ENCODE data around the gene PPP1R3D.

Gene PPP1R3D

DNA sequence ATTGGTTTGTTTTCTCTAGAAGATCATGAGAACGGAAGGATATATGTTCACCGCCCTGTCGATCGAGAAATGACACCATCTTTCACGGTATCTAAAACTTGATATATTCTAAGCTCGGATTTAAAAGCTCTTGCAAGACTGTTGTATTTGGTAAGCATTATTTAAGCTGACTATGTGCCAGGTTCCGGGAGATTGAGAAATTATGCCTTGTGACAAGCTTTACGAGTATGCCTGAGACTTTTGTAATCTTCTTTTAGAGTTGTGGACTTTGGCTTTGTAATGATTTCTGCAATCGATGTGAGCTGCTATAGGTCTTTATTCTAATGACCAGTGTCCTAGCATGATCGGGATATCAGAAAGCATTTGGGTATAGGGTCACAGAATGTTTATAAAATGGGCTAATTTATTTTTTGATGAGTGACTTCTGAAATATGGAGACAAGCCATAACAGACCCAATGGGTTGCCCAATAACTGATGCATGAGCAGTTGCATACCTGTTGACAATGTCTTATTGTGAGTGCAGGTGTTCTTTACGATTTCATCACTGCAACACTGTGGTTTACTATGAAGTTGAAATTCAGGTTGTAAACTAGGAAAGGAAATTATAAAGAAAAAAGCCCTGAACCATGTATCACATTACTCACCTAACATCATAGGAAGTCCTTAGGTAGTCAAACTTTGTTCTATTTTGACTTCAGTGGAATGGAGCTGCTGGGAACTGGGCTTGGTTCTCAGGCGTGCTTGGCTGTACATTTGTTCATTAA is 32.1 kb upstream of the PPP1R3D start:
- H3K79me2 ChIP-seq (ENCODE audit: insufficient read depth, low read length) = no peaks in the 10 kb centered on the region
- TF ChIP-seq, protein P1, sequence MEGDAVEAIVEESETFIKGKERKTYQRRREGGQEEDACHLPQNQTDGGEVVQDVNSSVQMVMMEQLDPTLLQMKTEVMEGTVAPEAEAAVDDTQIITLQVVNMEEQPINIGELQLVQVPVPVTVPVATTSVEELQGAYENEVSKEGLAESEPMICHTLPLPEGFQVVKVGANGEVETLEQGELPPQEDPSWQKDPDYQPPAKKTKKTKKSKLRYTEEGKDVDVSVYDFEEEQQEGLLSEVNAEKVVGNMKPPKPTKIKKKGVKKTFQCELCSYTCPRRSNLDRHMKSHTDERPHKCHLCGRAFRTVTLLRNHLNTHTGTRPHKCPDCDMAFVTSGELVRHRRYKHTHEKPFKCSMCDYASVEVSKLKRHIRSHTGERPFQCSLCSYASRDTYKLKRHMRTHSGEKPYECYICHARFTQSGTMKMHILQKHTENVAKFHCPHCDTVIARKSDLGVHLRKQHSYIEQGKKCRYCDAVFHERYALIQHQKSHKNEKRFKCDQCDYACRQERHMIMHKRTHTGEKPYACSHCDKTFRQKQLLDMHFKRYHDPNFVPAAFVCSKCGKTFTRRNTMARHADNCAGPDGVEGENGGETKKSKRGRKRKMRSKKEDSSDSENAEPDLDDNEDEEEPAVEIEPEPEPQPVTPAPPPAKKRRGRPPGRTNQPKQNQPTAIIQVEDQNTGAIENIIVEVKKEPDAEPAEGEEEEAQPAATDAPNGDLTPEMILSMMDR (IDR thresholded peaks at IDR 0.05; ENCODE audit: low read length) = no peak
- no peak for TF ChIP-seq EZH2 (IDR thresholded peaks at IDR 0.05; ENCODE audit: borderline replicate concordance, low read length)
- H4K20me1 ChIP-seq (ENCODE audit: insufficient read depth, low read length) = no peaks in the 10 kb centered on the region
- H3F3A ChIP-seq (ENCODE audit: insufficient read depth, low read length) = no peaks in the 10 kb centered on the region
- H3K9me2 ChIP-seq (ENCODE audit: low read depth, low read length) = no peaks in the 10 kb centered on the region
- no peak overlapping the region for H3K9ac ChIP-seq (ENCODE audit: low read length)
- H2AFZ ChIP-seq (ENCODE audit: low read length) = no peak overlapping the region
- H3K4me2 ChIP-seq (ENCODE audit: low read length) = no peak overlapping the region
- H3K9me3 ChIP-seq (ENCODE audit: low read length) = no peaks in the 10 kb centered on the region
- H3K4me1 ChIP-seq (ENCODE audit: insufficient read depth, low read length, severe bottlenecking) = no peaks in the 10 kb centered on the region
- no peak overlapping the region for H3K4me3 ChIP-seq (ENCODE audit: low read depth, low read length, poor library complexity, severe bottlenecking)
- H3K27me3 ChIP-seq (ENCODE audit: insufficient read depth, low read length) = no peaks in the 10 kb centered on the region
- H3K27ac ChIP-seq (ENCODE audit: low read depth, low read length, poor library complexity, severe bottlenecking) = no peak overlapping the region
- no peaks in the 10 kb centered on the region for H3K36me3 ChIP-seq (ENCODE audit: insufficient read depth, low read length)

- Histone ChIP-seq H3K4me3 (ENCODE audit: low read depth, low read length, poor library complexity, severe bottlenecking) (no peak overlapping the region), H2AFZ (ENCODE audit: low read length) (no peak overlapping the region), H3K27ac (ENCODE audit: low read depth, low read length, poor library complexity, severe bottlenecking) (no peak overlapping the region), H3F3A (ENCODE audit: insufficient read depth, low read length) (no peaks in the 10 kb centered on the region), H3K4me2 (ENCODE audit: low read length) (no peak overlapping the region), H4K20me1 (ENCODE audit: insufficient read depth, low read length) (no peaks in the 10 kb centered on the region), H3K9ac (ENCODE audit: low read length) (no peak overlapping the region), H3K9me2 (ENCODE audit: low read depth, low read length) (no peaks in the 10 kb centered on the region), H3K79me2 (ENCODE audit: insufficient read depth, low read length) (no peaks in the 10 kb centered on the region), H3K4me1 (ENCODE audit: insufficient read depth, low read length, severe bottlenecking) (no peaks in the 10 kb centered on the region), H3K9me3 (ENCODE audit: low read length) (no peaks in the 10 kb centered on the region), H3K36me3 (ENCODE audit: insufficient read depth, low read length) (no peaks in the 10 kb centered on the region), H3K27me3 (ENCODE audit: insufficient read depth, low read length) (no peaks in the 10 kb centered on the region)
- TF ChIP-seq EZH2 (IDR thresholded peaks at IDR 0.05; ENCODE audit: borderline replicate concordance, low read length) = no peak
- TF ChIP-seq, protein P1 (IDR thresholded peaks at IDR 0.05; ENCODE audit: low read length) = no peak
Measured at GRCh38 chr20:59971428-59971827, 31.3 kb upstream of the PPP1R3D start.

- no peaks in the 10 kb centered on the region for H3K9me3 ChIP-seq (ENCODE audit: low read length)
- no peak overlapping the region for H3K4me2 ChIP-seq (ENCODE audit: low read length)
- no peaks in the 10 kb centered on the region for H3K27me3 ChIP-seq (ENCODE audit: insufficient read depth, low read length)
- no peak overlapping the region for H3K4me3 ChIP-seq (ENCODE audit: low read depth, low read length, poor library complexity, severe bottlenecking)
- no peaks in the 10 kb centered on the region for H3K9me2 ChIP-seq (ENCODE audit: low read depth, low read length)
- H4K20me1 ChIP-seq (ENCODE audit: insufficient read depth, low read length) = no peaks in the 10 kb centered on the region
- no peak overlapping the region for H3K27ac ChIP-seq (ENCODE audit: low read depth, low read length, poor library complexity, severe bottlenecking)
- H2AFZ ChIP-seq (ENCODE audit: low read length) = no peak overlapping the region
- TF ChIP-seq, protein P1 (IDR thresholded peaks at IDR 0.05; ENCODE audit: low read length) = no peak
- TF ChIP-seq EZH2 (IDR thresholded peaks at IDR 0.05; ENCODE audit: borderline replicate concordance, low read length) = no peak
- no peaks in the 10 kb centered on the region for H3K36me3 ChIP-seq (ENCODE audit: insufficient read depth, low read length)
- H3F3A ChIP-seq (ENCODE audit: insufficient read depth, low read length) = no peaks in the 10 kb centered on the region
- no peaks in the 10 kb centered on the region for H3K79me2 ChIP-seq (ENCODE audit: insufficient read depth, low read length)
- no peak overlapping the region for H3K9ac ChIP-seq (ENCODE audit: low read length)
- no peaks in the 10 kb centered on the region for H3K4me1 ChIP-seq (ENCODE audit: insufficient read depth, low read length, severe bottlenecking)
Measured at GRCh38 chr20:59966428-59966827, 26.3 kb upstream of the PPP1R3D start.
